DOHH2 (cell line): ENCODE results near the gene PRKD3.

Source experiments
- EZH2phosphoT487 ChIP-seq: fragments of 200-600 bp; sonication (generic); IDR thresholded peaks from 2 replicates; pipeline ENCODE4 v1.6.1; 2017; ENCODE audit warnings: borderline replicate concordance, mild to moderate bottlenecking, antibody characterized with exemption, low read length, moderate library complexity, mixed read lengths
- TF ChIP-seq, protein P1 (sequence below): fragments of 200-600 bp; sonication (generic); IDR thresholded peaks from one replicate; pipeline ENCODE4 v1.5.1; 2014; ENCODE audit warnings: antibody characterized with exemption, mild to moderate bottlenecking, low read depth, low read length; ENCODE audit not compliant: poor library complexity, severe bottlenecking

DNA sequence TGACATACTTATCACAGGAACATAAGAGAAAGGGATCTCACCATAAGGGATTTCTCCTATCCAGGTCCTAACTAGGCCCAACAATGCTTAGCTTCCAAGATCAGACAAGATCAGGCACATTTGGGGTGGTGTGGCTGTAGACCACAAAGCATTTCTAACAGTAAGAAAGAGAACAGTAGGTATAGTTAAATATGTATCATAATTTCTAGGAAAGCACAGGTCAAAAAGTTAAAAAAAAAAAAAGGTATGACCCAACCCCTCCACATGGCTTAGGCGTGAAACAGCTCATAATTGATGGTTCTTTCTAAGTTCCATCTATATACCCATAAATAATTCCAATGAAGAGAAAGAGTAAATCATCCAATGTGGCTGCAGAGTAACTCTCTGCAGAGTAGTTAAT, 6.9 kb downstream of the PRKD3 start:
- TF ChIP-seq, protein P1, sequence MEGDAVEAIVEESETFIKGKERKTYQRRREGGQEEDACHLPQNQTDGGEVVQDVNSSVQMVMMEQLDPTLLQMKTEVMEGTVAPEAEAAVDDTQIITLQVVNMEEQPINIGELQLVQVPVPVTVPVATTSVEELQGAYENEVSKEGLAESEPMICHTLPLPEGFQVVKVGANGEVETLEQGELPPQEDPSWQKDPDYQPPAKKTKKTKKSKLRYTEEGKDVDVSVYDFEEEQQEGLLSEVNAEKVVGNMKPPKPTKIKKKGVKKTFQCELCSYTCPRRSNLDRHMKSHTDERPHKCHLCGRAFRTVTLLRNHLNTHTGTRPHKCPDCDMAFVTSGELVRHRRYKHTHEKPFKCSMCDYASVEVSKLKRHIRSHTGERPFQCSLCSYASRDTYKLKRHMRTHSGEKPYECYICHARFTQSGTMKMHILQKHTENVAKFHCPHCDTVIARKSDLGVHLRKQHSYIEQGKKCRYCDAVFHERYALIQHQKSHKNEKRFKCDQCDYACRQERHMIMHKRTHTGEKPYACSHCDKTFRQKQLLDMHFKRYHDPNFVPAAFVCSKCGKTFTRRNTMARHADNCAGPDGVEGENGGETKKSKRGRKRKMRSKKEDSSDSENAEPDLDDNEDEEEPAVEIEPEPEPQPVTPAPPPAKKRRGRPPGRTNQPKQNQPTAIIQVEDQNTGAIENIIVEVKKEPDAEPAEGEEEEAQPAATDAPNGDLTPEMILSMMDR, result no peak
- no peak for TF ChIP-seq EZH2phosphoT487
